GM19463 (cell line): ENCODE data around the gene TRMT112.

Source experiments
- ATAC-seq: cut with Tn5 transposase; IDR thresholded peaks from one replicate; pipeline ENCODE4 v1.9.1; 2021; ENCODE audit warnings: mild to moderate bottlenecking, moderate library complexity; ENCODE audit not compliant: unreplicated experiment

TRMT112 gene

DNA sequence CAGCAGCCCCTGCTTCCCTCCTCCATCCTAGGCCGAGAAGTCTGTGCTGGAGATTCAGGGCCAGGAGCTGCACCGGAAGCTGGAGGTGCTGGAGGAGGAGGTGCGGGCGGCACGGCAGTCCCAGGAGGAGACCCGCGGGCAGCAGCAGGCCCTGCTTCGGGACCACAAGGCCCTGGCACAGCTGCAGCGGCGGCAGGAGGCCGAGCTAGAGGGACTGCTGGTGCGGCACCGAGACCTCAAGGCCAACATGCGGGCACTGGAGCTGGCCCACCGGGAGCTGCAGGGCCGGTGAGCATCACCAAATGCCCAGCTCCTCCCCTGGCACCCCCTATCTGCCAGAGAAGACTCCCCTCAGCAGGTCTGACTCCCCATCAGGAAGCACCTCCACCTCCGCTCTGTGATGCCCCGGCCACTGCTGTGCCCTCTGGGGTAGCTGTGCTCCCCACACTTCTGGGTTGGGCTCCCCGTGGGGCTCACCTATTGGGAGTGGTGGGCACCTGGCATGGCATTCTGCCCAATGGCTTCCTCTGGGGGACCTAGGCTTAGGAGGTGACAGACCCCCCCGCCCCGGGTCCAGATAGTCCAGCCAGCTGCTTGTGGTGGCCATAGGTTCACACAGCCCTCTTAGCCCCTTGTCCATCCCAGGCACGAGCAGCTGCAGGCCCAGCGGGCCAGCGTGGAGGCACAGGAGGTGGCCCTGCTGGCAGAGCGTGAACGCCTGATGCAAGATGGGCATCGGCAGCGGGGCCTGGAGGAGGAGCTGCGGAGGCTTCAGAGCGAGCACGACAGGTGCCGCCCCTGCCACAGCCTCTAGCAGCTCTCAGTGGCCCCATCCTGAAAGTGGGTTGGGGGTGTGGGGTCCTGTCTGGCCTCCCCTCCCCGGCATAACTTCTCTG is 35.0 kb upstream of the TRMT112 start:
- no peak for ATAC-seq

DNA sequence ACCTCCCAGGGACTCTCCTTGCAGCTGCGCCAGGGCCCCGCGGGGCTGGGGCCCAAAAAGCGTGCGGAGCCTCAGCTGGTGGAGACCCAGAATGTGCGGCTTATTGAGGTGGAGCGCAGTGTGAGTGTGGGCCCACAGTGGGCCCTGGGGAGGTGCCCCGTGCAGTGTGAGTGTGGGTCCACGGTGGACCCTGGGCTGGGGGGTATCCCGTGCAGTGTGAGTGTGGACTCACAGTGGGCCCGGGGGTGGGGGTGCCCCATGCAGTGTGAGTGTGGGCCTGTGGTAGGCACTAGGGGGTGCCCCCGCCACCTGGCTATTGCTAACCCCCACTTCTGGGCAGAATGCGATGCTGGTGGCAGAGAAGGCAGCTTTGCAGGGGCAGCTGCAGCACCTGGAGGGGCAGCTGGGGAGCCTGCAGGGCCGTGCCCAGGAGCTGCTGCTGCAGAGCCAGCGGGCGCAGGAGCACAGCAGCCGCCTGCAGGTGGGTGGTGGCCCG is 33.8 kb upstream of the TRMT112 start:
- ATAC-seq, result no peak

DNA sequence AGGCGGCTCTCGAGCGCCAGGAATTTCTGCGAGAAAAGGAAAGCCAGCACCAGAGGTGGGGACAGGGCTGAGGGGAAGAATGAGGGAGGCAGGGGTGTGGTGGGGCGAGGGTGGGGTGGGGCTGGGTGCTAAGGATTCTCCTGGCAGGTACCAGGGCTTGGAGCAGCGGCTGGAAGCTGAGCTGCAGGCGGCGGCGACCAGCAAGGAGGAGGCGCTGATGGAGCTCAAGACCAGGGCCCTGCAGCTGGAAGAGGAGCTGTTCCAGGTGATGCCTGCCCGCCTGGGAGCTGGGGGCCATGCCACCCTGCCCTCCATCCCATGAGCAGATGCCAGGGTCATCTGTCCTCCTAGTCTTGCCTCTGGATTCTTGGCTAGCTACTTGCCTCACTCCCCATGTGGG is 32.0 kb upstream of the TRMT112 start:
- no peak for ATAC-seq

DNA sequence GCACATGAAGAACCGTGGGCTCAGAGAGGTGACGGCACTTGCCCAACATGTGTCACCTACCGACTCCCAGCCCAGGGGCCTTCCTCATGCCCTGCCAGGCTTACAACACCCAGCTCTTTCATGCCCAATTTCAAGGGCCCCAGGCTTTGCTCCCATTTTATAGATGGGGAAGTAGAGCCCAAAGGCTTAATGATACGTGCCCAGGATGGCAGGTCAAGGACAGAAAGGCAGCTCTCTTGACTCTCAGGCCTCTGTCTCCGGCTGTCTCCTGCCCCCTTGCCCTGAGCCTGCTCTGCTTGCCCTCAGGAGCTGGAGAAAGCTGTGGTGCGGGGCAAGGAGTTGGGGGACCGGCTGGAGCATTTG is 31.6 kb upstream of the TRMT112 start:
- no peak for ATAC-seq

DNA sequence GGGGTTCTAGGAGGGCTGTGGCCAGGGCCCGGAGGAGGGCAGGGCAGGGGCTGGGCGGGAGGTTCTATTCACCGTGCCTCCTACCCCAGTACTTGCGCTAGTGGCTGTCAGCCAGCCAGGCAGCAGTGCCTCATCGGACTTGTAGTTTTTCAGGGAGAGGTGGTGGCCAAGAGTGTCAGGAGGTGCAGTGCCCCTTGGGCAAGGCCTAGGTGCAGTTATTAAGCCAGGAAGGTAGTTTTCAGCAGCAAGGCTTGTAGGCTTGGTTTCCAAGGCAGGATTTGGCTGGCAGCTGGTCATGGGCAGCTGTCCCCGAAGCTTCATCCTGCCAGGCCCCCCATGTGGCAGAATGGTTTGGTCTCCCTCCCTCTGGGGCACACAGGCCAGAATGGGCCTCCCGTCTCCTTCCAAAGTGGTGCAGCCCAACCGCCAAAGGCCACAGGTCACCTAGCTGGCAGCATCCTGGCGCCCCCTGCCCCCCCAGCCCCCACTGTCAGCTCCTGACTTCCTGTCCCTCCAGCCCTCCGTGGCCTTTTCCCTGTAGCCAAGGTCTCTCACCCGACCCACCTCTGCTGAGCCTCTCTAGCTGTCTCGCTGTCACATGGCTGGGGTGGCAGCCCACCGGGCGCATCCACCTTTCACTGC is 31.1 kb upstream of the TRMT112 start:
- no peak for ATAC-seq

DNA sequence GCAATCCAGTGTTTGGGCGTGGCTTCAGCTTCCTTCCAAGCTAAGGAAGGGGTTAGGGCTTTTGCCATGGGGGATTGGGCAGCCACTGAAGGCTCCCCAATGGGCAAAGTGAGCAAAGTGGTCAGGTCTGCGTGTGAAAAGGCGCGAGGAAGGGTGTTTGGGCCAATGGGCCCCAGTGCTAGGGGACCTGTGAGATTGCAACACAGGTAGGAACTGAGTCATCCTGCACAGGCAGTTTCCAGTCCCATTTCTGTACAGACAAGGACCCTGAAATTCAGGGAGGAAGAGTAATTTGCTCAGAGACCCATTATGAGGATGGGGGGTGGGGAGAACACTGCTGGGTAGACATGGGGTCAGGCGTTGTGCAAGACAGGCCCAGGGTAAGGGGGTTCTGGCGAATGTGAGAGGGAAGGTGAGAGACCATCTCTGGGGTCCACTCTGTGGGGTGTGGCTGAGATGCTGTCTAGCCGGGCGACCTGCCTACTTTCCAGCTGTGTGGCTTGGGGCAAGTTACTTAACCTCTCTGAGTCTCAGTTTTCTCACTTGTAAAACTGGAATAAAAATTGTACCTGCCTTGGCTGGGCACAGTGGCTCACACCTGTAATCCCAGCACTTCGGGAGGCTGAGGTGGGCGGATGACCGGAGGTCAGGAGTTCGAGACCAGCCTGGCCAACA is 30.0 kb upstream of the TRMT112 start:
- ATAC-seq, result no peak

DNA sequence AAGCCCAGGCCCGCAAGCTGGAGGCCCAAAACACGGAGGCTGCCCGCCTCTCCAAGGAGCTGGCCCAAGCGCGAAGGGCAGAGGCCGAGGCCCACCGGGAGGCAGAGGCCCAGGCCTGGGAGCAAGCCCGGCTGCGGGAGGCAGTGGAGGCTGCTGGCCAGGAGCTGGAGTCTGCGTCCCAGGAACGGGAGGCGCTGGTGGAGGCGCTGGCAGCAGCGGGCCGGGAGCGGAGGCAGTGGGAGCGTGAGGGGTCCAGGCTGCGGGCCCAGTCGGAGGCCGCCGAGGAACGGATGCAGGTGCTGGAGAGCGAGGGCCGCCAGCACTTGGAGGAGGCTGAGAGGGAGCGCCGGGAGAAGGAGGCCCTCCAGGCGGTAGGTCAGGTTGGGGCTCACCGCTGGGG is 27.4 kb upstream of the TRMT112 start:
- no peak for ATAC-seq

DNA sequence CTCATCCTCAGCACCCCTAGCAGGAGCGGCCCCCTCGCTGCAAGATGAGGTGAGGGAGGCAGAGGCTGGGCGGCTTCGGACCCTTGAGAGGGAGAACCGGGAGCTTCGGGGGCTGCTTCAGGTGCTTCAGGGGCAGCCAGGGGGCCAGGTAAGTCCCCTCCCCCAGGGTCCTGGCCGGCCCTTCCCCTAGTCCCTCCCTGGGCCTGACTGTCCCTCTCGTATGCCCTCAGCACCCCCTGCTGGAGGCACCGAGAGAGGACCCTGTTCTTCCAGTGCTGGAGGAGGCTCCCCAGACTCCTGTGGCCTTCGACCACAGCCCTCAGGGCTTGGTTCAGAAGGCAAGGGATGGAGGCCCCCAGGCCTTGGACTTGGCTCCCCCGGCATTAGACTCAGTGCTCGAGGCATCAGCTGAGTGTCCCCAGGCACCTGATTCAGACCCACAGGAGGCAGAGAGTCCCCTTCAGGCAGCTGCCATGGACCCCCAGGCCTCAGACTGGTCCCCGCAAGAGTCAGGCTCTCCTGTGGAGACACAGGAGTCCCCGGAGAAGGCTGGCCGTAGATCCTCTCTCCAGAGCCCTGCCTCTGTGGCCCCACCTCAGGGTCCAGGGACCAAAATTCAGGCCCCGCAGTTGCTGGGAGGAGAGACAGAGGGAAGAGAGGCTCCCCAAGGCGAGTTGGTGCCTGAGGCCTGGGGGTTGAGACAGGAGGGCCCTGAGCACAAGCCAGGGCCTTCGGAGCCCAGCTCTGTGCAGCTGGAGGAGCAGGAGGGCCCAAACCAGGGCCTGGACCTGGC is 26.6 kb upstream of the TRMT112 start:
- no peak for ATAC-seq

DNA sequence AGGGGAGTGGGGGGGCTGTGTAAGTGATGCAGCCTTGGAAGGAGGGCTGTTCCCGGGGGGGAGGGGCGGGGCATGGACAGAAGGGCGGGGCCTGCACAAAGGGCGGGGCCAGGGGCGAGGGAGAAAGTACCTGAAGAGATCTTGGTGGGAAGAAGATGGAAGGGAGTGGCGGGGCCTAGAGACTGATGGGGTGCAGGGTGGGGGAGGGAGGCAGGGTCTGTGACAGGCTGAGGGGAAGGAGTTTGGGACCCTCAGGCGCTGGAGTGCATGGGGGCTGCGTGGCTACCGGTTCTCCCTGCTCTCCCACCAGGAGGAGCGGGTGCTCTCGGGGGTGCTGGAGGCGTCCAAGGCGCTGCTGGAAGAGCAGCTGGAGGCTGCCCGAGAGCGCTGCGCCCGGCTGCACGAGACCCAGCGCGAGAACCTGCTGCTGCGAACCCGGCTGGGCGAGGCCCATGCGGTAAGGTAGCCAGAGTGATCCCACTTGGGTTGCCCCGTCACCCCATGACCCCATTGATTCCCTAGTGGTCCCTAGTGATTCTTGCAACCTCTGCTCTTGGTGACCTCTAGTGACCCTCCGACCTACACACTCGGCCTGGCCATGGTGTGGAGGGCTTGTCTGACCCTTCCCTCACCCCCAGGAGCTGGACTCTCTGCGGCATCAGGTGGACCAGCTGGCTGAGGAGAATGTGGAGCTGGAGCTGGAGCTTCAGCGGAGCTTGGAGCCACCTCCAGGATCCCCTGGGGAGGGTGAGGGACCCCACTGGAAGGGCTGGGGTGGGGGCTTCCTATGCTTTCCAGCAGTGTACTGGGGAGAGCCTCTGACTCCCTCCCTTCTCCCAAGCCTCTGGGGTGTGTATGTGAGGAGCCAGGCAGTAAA is 25.7 kb upstream of the TRMT112 start:
- no peak for ATAC-seq

DNA sequence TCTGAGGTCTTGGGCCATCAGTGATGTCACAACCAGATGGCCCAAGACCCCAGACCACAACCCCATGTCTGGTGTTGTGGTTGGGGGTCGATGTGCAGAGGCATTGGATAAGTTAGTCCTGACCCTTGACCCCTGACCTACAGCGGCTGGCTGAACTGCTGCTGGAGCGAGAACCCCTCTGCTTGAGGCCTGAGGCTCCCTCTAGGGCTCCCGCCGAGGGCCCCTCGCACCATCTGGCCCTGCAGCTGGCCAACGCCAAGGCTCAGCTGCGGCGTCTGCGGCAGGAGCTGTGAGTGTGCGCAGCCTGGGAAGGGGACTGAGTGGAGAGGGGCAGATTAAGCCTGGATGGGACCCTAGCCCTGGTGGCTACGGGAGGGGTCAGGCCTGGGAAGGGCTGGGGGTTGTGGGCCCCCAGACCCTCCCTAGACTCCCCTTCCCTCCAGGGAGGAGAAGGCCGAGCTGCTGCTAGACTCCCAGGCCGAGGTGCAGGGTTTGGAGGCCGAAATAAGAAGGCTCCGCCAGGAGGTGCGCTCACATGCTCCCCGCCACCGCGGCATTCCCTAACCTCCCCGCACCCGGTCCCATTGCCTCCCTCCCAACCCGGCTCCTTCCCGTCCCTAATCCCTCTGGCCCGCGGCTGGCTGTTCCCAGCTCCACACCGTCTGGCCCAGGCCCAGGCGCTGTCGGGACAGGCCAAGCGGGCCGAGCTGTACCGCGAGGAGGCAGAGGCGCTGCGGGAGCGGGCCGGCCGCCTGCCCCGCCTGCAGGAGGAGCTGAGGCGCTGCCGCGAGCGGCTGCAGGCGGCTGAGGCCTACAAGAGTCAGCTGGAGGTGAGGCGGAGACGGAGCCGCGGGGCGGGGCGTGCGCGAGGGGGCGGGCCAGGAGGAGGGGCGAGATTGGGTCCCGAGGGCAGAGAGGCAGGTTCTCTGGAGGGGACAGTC is 24.8 kb upstream of the TRMT112 start:
- no peak for ATAC-seq

DNA sequence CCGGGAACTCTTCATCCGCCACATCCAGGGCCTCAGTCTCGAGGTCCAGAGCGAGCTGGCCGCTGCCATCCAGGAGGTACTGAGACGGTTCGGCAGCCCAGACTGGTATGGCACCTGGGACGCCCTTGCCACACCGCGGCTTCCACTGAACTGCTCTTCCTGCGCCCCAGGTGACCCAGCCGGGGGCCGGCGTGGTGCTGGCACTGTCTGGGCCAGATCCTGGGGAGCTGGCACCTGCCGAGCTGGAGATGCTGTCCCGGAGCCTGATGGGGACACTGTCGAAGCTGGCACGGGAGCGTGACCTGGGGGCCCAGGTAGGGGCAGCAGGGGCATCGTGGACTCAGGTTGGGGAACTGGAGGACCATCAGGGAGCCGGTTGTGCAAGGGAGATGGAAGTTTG is 24.1 kb upstream of the TRMT112 start:
- ATAC-seq, result no peak

DNA sequence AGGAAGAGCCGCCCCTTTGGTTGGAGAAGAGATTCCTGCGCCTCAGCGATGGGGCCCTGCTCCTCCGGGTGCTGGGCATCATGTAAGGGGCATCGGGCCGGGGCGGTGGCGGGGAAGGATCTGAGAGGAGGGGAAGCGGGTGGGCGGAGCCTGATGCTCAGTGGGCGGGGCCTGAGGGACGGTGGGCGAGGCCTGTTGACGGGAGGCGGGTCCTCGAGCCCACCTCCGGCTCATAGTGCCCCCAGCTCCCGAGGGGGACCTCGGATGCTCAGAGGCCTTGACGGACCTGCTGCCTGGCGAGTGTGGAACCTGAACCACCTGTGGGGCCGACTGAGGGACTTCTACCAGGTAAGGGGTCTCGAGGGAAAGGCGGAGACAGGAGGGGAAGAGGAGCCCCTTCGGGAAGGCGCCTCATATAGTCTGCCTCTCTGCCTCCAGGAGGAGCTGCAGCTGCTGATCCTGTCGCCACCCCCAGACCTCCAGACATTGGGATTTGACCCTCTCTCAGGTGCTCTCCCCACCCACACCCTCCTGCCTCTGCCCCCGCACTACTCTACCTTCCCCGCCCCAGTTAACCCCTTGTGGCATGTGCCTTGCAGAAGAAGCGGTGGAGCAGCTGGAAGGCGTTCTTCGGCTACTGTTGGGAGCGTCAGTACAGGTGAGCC is 23.4 kb upstream of the TRMT112 start:
- ATAC-seq, result no peak

DNA sequence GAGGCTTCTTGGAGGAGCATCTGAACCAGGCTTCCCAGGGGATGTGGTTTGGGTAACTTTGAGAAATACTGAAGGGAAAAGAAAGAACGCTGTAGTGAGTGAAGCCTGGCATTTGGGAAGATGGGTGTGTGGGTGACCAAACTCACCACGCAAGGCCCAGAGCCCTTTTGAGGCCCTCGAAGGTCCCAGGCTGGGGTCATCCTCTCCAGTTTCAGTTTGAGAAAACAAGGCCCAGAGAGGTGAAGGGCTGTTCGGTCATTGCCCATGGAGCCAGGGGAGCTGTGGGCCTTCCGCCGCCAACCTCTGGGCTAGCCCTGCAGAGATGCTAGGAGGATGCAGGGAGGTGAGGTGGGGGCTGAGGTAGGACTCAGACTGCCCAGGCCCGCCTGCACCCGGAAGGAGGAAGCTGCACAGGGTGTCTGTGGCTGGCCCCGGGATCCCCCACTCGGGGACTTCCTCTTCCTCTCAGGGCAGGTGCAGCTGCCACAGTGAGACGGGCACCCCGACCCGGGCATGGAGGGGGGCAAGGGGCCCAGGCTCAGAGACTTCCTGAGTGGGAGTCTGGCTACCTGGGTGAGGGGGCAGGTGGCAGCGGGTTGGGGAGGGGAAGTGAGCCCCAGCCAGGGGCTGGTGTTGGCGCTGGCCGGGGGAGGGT is 22.5 kb upstream of the TRMT112 start, which contains the start of gene CCDC88B:
Gene CCDC88B, plus strand, starts transcription at position 451 of the 655 bp plus-strand sequence. Its CDS starts 63 bp downstream, at position 514.
- peak; percentile 54 for ATAC-seq

DNA sequence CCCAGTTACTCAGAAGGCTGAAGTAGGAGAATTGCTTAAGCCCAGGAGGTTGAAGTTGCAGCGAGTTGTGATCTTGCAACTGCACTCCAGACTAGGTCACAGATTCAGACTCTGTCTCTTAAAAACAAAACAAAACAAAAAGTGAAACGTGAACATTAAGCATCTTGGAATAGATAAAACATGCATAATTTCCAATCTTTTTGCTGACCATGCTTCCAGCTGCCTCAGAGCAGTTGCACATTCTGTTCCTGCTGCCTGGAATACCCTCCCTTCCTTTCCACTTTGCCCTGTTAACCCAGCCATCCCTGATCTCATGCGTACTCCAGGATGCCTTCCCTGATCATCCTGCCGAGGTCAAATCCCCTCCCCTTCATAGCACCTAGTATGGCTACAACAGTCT is 21.9 kb upstream of the TRMT112 start:
- ATAC-seq, result no peak

DNA sequence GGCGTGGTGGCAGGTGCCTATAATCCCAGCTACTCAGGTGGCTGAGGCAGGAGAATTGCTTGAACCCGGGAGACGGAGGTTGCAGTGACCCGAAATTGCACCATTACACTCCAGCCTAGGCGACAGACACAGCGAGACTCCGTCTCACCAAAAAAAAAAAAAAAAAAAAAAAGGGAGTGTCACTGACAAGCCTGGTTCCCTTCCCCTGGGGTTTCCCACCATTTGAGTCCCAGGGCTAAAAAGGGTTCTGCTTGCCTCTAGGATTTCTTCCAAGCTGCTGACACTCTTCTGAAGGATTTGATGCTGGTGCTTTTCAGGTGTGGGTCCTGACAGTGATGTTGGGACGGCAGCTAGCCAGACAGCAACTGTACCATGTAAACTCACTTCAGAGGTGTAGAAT is 21.4 kb upstream of the TRMT112 start:
- ATAC-seq, result no peak

DNA sequence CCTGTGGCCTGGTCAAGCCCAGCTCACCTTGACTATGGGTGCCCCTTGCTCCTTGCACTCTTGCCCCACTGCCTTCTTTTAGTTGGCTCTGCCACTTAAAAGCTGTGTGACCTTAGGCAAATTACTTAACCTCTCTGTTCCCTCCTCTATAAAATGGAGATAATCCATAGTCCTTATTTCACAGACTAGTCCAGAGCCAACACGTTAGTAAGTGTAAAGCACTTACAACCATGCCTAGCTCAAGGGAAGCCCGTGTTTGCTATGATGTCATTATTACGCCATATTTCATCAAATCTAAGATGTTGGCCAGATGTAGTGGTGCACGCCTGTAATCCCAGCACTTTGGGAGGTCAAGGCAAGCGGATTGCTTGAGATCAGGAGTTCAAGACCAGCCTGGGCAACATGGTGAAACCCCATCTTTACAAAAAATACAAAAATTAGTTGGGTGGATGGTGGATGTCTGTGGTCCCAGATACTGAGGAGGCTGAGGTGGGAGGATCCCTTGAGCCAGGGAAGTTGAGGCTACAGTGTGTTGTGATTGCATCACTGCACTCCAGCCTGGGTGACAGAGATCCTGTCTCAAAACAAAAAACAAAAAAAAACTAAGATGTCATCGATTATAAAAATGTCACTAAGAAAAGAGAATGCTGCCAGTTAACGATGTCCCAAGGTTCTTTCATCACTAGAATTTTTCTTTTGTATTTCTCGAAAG is 20.3 kb upstream of the TRMT112 start:
- ATAC-seq, result no peak
